Breast epithelium (tissue), 4 donors: ENCODE results near the gene MUC7. TPM values are rescaled to one million over a fixed set of nuclear protein-coding genes. Genes with fewer than 3 reads are reported as not detected.

ENCODE experiments used
- DNase-seq, 2 donors: peaks; one replicate each; pipeline ENCODE4 v3.0.0-alpha.2; 2019; ENCODE audit warnings: low spot score in 2 of 2
- H3K27ac ChIP-seq, 2 donors: fragments of 200-600 bp; sonication (generic) in 1 of 2; one replicate each; pipeline ENCODE4 v1.5.1; 2016 to 2019; ENCODE audit warnings: mild to moderate bottlenecking in 1 of 2
- H3K27me3 ChIP-seq, 2 donors: fragments of 200-600 bp; sonication (generic) in 1 of 2; one replicate each; pipeline versions ENCODE4 v1.5.1 to v1.6.0; 2017 to 2019; ENCODE audit warnings: control low read depth in 1 of 2, mild to moderate bottlenecking in 1 of 2
- H3K36me3 ChIP-seq: fragments of 200-600 bp; one replicate; pipeline ENCODE4 v1.5.1; 2019
- H3K4me1 ChIP-seq, 2 donors: fragments of 200-600 bp; sonication (generic); one replicate each; pipeline ENCODE4 v1.5.1; 2016 to 2019; ENCODE audit warnings: control low read depth in 1 of 2
- H3K4me3 ChIP-seq, 3 donors: fragments of 200-600 bp; sonication (generic); 1 replicate in 2 of 3; 2 replicates in 1 of 3; pipeline ENCODE4 v1.5.1; 2016 to 2019; ENCODE audit warnings: mild to moderate bottlenecking in 3 of 3, moderate library complexity in 2 of 3
- H3K9me3 ChIP-seq, 2 donors: fragments of 200-600 bp; sonication (generic) in 1 of 2; one replicate each; pipeline ENCODE4 v1.5.1; 2016 to 2019; ENCODE audit warnings: control low read depth in 1 of 2
- POLR2A ChIP-seq: fragments of 450-650 bp; IDR thresholded peaks from one replicate; pipeline ENCODE4 v1.6.1; 2016; ENCODE audit warnings: antibody characterized with exemption, mild to moderate bottlenecking, moderate library complexity
- POLR2AphosphoS5 ChIP-seq, 3 donors: sonication (generic); formaldehyde crosslinking; IDR thresholded peaks; one replicate each; pipeline ENCODE4 v1.6.1; 2017; ENCODE audit warnings: antibody characterized with exemption in 3 of 3
- intact Hi-C: fragments of 100-400 bp; cut with DNase I; formaldehyde crosslinking; loops from one replicate; pipeline ENCODE4 v1.15.1; 2023; ENCODE audit warnings: low total_unique reads
- total RNA-seq, 3 donors: library from RNA; depleted of rRNA; stranded (reverse); fragments of >200 nt; gene quantifications; one replicate each; pipeline ENCODE4 v1.1.0, GENCODE V29; 2016
- TF ChIP-seq, protein P1 (sequence below), 3 donors: fragments of 450-650 bp; IDR thresholded peaks; one replicate each; pipeline ENCODE4 v1.5.1; 2016 to 2017; ENCODE audit warnings: antibody characterized with exemption in 3 of 3, mild to moderate bottlenecking in 3 of 3, moderate library complexity in 3 of 3

The MUC7 gene
- total RNA-seq, 3 donors from 2014 or later: not detected

DNA sequence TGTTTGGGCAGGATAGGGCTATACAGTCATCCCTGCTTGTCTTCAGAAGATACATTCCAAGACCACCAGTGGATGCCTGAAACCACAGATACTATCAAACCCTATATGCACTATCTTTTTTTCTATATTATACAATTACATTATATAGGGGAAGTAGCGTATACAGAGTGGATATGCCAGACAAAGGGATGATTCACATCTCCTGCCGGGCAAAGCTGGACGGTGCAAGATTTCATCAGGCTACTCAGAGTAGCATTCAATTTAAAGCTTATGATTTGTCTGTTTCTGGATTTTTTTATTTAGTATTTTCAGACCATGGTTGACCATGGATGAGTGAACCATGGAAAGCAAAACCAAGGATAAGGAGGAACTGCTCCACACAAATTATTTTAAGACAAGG, 39.4 kb downstream of the MUC7 start:
- no peaks in the 10 kb centered on the region for H3K4me1 ChIP-seq
- H3K4me3 ChIP-seq: no peak overlapping the region
- TF ChIP-seq POLR2AphosphoS5 (IDR thresholded peaks at IDR 0.05): no peak
- TF ChIP-seq POLR2A: no peak
- TF ChIP-seq, protein P1, sequence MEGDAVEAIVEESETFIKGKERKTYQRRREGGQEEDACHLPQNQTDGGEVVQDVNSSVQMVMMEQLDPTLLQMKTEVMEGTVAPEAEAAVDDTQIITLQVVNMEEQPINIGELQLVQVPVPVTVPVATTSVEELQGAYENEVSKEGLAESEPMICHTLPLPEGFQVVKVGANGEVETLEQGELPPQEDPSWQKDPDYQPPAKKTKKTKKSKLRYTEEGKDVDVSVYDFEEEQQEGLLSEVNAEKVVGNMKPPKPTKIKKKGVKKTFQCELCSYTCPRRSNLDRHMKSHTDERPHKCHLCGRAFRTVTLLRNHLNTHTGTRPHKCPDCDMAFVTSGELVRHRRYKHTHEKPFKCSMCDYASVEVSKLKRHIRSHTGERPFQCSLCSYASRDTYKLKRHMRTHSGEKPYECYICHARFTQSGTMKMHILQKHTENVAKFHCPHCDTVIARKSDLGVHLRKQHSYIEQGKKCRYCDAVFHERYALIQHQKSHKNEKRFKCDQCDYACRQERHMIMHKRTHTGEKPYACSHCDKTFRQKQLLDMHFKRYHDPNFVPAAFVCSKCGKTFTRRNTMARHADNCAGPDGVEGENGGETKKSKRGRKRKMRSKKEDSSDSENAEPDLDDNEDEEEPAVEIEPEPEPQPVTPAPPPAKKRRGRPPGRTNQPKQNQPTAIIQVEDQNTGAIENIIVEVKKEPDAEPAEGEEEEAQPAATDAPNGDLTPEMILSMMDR (IDR thresholded peaks at IDR 0.05): no peak
- H3K27ac ChIP-seq: no peak overlapping the region
- H3K27me3 ChIP-seq: peaks cover 0 to 5% of the 10 kb centered on the region in 2 donors
- no peaks in the 10 kb centered on the region for H3K36me3 ChIP-seq
- intact Hi-C loops: no loop called here
- DNase-seq: no peak
- no peaks in the 10 kb centered on the region for H3K9me3 ChIP-seq

DNA sequence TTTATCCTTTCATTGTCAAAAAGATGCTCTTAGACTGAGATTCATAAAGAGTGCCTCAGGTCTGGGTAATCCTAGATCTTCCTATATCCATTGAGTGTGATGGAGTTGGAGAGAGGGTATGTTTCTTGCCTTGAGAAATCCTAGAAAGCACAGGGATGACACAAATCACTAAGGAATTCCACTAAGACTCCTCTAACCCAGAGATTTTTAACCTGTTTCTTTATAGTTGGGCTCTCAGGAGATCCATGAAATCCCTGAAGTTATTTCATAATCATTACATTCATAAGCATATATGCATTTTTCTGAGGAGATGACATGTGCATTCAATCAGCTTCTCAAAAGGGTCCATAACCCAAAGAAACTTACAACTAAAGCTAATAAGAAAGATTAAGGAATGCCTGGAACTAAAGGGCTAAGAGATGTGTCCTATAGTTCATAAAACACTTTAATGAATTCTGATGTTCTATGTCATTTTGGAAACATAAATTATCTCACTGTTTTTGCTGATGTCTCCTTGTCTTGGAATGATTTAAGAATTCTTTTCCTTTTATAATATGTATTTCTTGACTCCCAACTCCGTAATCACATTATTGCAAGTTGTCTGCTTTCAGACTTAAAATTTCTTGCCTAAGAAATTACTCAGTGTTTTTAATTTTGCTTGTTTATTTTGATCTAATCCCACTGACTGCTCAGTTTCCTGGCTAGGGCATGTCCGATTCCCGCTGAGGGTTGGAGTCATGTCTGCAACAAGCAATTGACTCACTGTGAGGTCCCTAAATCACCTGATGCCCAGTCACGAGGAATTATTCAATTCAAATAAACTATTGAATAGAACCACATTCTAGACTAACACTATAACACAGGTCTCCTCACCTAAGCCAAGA, 43.6 kb downstream of the MUC7 start:
- Histone ChIP-seq H3K4me1 (no peaks in the 10 kb centered on the region), H3K36me3 (no peaks in the 10 kb centered on the region), H3K4me3 (no peak overlapping the region), H3K27ac (no peak overlapping the region), H3K27me3 (no peaks in the 10 kb centered on the region), H3K9me3 (no peaks in the 10 kb centered on the region)
- no peak for DNase-seq
- TF ChIP-seq POLR2AphosphoS5 (IDR thresholded peaks at IDR 0.05) (no peak), POLR2A (no peak)
- TF ChIP-seq, protein P1 (IDR thresholded peaks at IDR 0.05): no peak
- intact Hi-C loops: loop anchor here (5.0 kb wide), 1 partner anchor 637 kb away; no protein-coding TSS in a partner anchor

DNA sequence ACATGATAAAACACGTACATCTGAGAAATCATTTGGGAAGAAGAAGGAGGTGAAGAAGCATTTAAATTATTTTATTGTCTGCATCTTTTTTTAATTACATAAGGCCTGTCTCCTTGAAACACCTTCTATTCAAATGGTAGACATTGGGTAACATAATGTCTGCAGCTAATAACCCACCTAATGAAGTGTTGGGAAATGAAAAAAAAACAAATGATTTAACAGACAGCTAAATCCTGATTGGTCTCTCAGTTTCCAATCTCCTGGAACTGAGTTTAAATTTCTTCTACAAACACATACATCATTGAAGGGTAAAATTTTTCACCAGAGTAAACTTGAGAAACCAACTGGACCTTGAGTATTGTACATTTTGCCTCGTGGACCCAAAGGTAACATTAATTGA, 46.3 kb downstream of the MUC7 start, which contains the start of gene AMTN:
Gene AMTN (plus strand): TSS at position 301 of the 400 bp plus-strand sequence. CDS start 209 bp downstream, outside the sequence.
- no peak within 1 kb of the TSS for H3K27ac ChIP-seq
- no peak for TF ChIP-seq POLR2AphosphoS5 (IDR thresholded peaks at IDR 0.05)
- no peak for TF ChIP-seq POLR2A
- TF ChIP-seq, protein P1 (IDR thresholded peaks at IDR 0.05): no peak
- intact Hi-C loops: loop anchor here (5.0 kb wide), 1 partner anchor 634 kb away; no protein-coding TSS in a partner anchor
- no peaks in the 10 kb centered on the region for H3K9me3 ChIP-seq
- no peak for DNase-seq
- H3K4me3 ChIP-seq: no peak within 1 kb of the TSS
- no peaks in the 10 kb centered on the region for H3K4me1 ChIP-seq
- no peaks in the 10 kb centered on the region for H3K36me3 ChIP-seq
- H3K27me3 ChIP-seq: no peaks in the 10 kb centered on the region

DNA sequence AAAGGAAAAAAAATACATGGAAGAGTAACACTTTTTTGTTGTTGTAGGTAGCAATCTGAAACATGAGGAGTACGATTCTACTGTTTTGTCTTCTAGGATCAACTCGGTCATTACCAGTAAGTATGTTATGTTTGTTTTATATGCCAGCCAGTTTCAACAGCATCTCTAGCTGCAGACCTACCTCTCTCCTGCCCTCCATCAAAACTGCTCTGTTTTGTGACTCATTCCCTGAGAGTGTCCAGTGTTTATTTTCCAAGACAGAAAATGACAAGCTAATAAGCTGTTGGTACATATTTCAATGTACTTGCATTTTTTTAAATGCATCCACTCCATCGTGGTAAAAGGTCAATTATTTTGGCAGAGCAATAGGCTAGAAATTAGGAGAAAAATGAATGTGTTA, 46.7 kb downstream of the MUC7 start:
- H3K9me3 ChIP-seq: no peaks in the 10 kb centered on the region
- no peaks in the 10 kb centered on the region for H3K4me1 ChIP-seq
- no peak for DNase-seq
- no peak overlapping the region for H3K27ac ChIP-seq
- TF ChIP-seq POLR2A: no peak
- no peak for TF ChIP-seq POLR2AphosphoS5 (IDR thresholded peaks at IDR 0.05)
- TF ChIP-seq, protein P1 (IDR thresholded peaks at IDR 0.05): no peak
- H3K27me3 ChIP-seq: no peaks in the 10 kb centered on the region
- no peaks in the 10 kb centered on the region for H3K36me3 ChIP-seq
- no peak overlapping the region for H3K4me3 ChIP-seq
- intact Hi-C loops: loop anchor here (5.0 kb wide), 1 partner anchor 634 kb away; no protein-coding TSS in a partner anchor

DNA sequence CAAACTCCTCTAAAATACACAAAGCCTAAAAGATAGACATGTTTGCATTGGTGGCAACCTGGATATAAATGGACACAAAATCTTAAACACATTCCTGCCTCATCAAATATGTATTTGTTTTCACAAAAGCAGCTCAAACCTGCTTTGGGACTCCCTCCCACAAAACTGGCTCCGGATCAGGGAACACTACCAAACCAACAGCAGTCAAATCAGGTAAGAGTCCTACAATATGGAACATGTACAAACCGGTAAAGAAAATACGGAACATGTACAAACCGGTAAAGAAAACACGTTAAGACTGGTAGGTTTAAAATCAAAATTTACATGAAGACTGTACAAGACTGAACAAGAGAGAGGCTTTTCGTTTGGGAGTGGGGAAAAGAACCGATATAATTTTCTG, 50.6 kb downstream of the MUC7 start:
- no peak for DNase-seq
- Histone ChIP-seq H3K4me1 (no peaks in the 10 kb centered on the region), H3K27ac (no peak overlapping the region), H3K9me3 (no peaks in the 10 kb centered on the region), H3K36me3 (no peaks in the 10 kb centered on the region), H3K4me3 (no peak overlapping the region), H3K27me3 (no peaks in the 10 kb centered on the region)
- TF ChIP-seq, protein P1 (IDR thresholded peaks at IDR 0.05): no peak
- TF ChIP-seq POLR2A (no peak), POLR2AphosphoS5 (IDR thresholded peaks at IDR 0.05) (no peak)
- intact Hi-C loops: no loop called here
